CD8-positive, alpha-beta memory T cell (primary cell): ENCODE measurements around the gene EIF2AK2. TPM values are rescaled to one million over a fixed set of nuclear protein-coding genes. Genes with fewer than 3 reads are reported as not detected.

ENCODE experiments used
- CTCF ChIA-PET: fragments of 350-600 bp; sonication (Branson Sonifier 250); formaldehyde crosslinking; loops from one replicate; lab custom pipeline; 2021; ENCODE audit warnings: antibody characterized with exemption; lab: Charles Lee
- POLR2A ChIA-PET: fragments of 350-600 bp; sonication (Branson Sonifier 250); formaldehyde crosslinking; loops from one replicate; lab custom pipeline; 2021; ENCODE audit warnings: antibody characterized with exemption; lab: Charles Lee
- DNase-seq, 5 donors: peaks; one replicate each; pipeline versions ENCODE4 v3.0.0 to v3.0.0-alpha.2; 2020 to 2022; ENCODE audit warnings: mixed read lengths in 1 of 5
- H3K27ac ChIP-seq: one replicate; pipeline ENCODE4 v1.7.0; 2013; ENCODE audit warnings: low read depth, mild to moderate bottlenecking, low read length, moderate library complexity
- H3K27me3 ChIP-seq: 2 replicates; pipeline ENCODE4 v1.7.0; 2013; ENCODE audit warnings: low read length, mild to moderate bottlenecking; ENCODE audit not compliant: insufficient read depth, poor library complexity, severe bottlenecking
- H3K36me3 ChIP-seq: 2 replicates; pipeline ENCODE4 v1.7.0; 2013; ENCODE audit warnings: mild to moderate bottlenecking, low read length, moderate library complexity; ENCODE audit not compliant: insufficient read depth
- H3K4me1 ChIP-seq: 2 replicates; pipeline ENCODE4 v1.7.0; 2013; ENCODE audit warnings: mild to moderate bottlenecking, low read length, moderate library complexity; ENCODE audit not compliant: insufficient read depth
- H3K4me3 ChIP-seq: 2 replicates; pipeline ENCODE4 v1.7.0; 2013; ENCODE audit warnings: mild to moderate bottlenecking, low read length
- H3K9me3 ChIP-seq: 2 replicates; pipeline ENCODE4 v1.7.0; 2013; ENCODE audit warnings: mild to moderate bottlenecking, low read length
- H3K27ac Mint-ChIP-seq, 8 donors: one replicate each; pipeline ENCODE4 v1.8.0; 2020 to 2021; ENCODE audit warnings: mixed read lengths in 8 of 8, mild to moderate bottlenecking in 6 of 8, inconsistent platforms in 3 of 8, moderate library complexity in 3 of 8
- H3K27me3 Mint-ChIP-seq, 2 donors: one replicate each; pipeline ENCODE4 v1.8.0; 2020 to 2021; ENCODE audit warnings: mixed read lengths in 2 of 2, mild to moderate bottlenecking in 1 of 2, moderate library complexity in 1 of 2
- H3K36me3 Mint-ChIP-seq, 3 donors: one replicate each; pipeline ENCODE4 v1.8.0; 2020 to 2021; ENCODE audit warnings: mixed read lengths in 3 of 3, inconsistent platforms in 1 of 3, mild to moderate bottlenecking in 1 of 3
- H3K4me1 Mint-ChIP-seq, 3 donors: one replicate each; pipeline ENCODE4 v1.8.0; 2020 to 2021; ENCODE audit warnings: mixed read lengths in 3 of 3, inconsistent platforms in 1 of 3, mild to moderate bottlenecking in 1 of 3
- H3K4me3 Mint-ChIP-seq, 7 donors: one replicate each; pipeline ENCODE4 v1.8.0; 2020 to 2021; ENCODE audit warnings: mixed read lengths in 7 of 7, mild to moderate bottlenecking in 6 of 7, moderate library complexity in 4 of 7, inconsistent platforms in 2 of 7
- H3K9me3 Mint-ChIP-seq, 5 donors: one replicate each; pipeline ENCODE4 v1.8.0; 2020 to 2022; ENCODE audit warnings: mixed read lengths in 5 of 5, mild to moderate bottlenecking in 3 of 5, moderate library complexity in 2 of 5, inconsistent platforms in 1 of 5
- polyA plus RNA-seq: library from polyadenylated mRNA; unstranded; fragments of 300-500 nt; fragmentation: Illumina TruSeq; gene quantifications from one replicate; pipeline ENCODE4 v1.2.3, GENCODE V29; 2021
- total RNA-seq, 2 experiments: library from RNA; stranded (reverse); gene quantifications; one replicate each; pipeline ENCODE4 v1.2.3, GENCODE V29; 2021

Gene EIF2AK2
- total and polyA plus RNA-seq, 3 experiments from 2014 or later = 36.0 to 42.6 (median 39.8) TPM

GRCh38 chr2:37110306-37111212 lies 46.2 kb downstream of the EIF2AK2 start:
- peaks cover 4 to 72% (median 28%) of the 10 kb centered on the region in 3 donors for H3K36me3 Mint-ChIP-seq
- no peaks in the 10 kb centered on the region for H3K9me3 Mint-ChIP-seq
- Histone ChIP-seq H3K36me3 (peaks cover 15% of the 10 kb centered on the region), H3K9me3 (no peaks in the 10 kb centered on the region), H3K4me3 (no peak overlapping the region), H3K27ac (no peak overlapping the region), H3K4me1 (no peaks in the 10 kb centered on the region), H3K27me3 (no peaks in the 10 kb centered on the region)
- H3K4me1 Mint-ChIP-seq = no peaks in the 10 kb centered on the region
- no peak overlapping the region for H3K4me3 Mint-ChIP-seq
- ChIA-PET POLR2A (no interaction called here), CTCF (no interaction called here)
- DNase-seq = no peak
- H3K27ac Mint-ChIP-seq = peak overlapping the region in 3 of 8 donors; percentile 5 to 59 (median 38)
- H3K27me3 Mint-ChIP-seq = no peaks in the 10 kb centered on the region

GRCh38 chr2:37109523-37109922 lies 47.3 kb downstream of the EIF2AK2 start:
- H3K27me3 ChIP-seq = no peaks in the 10 kb centered on the region
- H3K9me3 Mint-ChIP-seq = no peaks in the 10 kb centered on the region
- no peaks in the 10 kb centered on the region for H3K4me1 ChIP-seq
- H3K27ac Mint-ChIP-seq = peak overlapping the region in 1 of 8 donors; percentile 38
- ChIA-PET POLR2A (no interaction called here), CTCF (no interaction called here)
- peaks cover 15% of the 10 kb centered on the region for H3K36me3 ChIP-seq
- no peaks in the 10 kb centered on the region for H3K9me3 ChIP-seq
- peaks cover 4 to 75% (median 30%) of the 10 kb centered on the region in 3 donors for H3K36me3 Mint-ChIP-seq
- DNase-seq = no peak
- no peak overlapping the region for H3K4me3 Mint-ChIP-seq
- no peaks in the 10 kb centered on the region for H3K27me3 Mint-ChIP-seq
- no peak overlapping the region for H3K4me3 ChIP-seq
- H3K27ac ChIP-seq = no peak overlapping the region
- no peaks in the 10 kb centered on the region for H3K4me1 Mint-ChIP-seq

GRCh38 chr2:37105150-37105549 lies 51.6 kb downstream of the EIF2AK2 start:
- H3K4me1 Mint-ChIP-seq = no peaks in the 10 kb centered on the region
- Histone ChIP-seq H3K9me3 (no peaks in the 10 kb centered on the region), H3K27me3 (no peaks in the 10 kb centered on the region), H3K36me3 (peaks cover 15% of the 10 kb centered on the region), H3K27ac (no peak overlapping the region), H3K4me3 (no peak overlapping the region), H3K4me1 (no peaks in the 10 kb centered on the region)
- no peaks in the 10 kb centered on the region for H3K27me3 Mint-ChIP-seq
- DNase-seq = no peak
- H3K27ac Mint-ChIP-seq = peak overlapping the region in 4 of 8 donors; percentile 28 to 78 (median 60)
- ChIA-PET CTCF (no interaction called here), POLR2A (no interaction called here)
- no peak overlapping the region for H3K4me3 Mint-ChIP-seq
- H3K36me3 Mint-ChIP-seq = peaks cover 4 to 83% (median 28%) of the 10 kb centered on the region in 3 donors
- H3K9me3 Mint-ChIP-seq = no peaks in the 10 kb centered on the region

- H3K27ac Mint-ChIP-seq = peak overlapping the region in 3 of 8 donors; percentile 64 to 75 (median 73)
- H3K4me1 Mint-ChIP-seq = no peaks in the 10 kb centered on the region
- H3K27me3 Mint-ChIP-seq = no peaks in the 10 kb centered on the region
Measured at GRCh38 chr2:37104178-37104577, 52.6 kb downstream of the EIF2AK2 start.

GRCh38 chr2:37102588-37102987 lies 54.2 kb downstream of the EIF2AK2 start:
- no peaks in the 10 kb centered on the region for H3K9me3 ChIP-seq
- Mint-ChIP-seq H3K27ac (no peak overlapping the region), H3K27me3 (no peaks in the 10 kb centered on the region), H3K36me3 (peaks cover 0 to 77% (median 24%) of the 10 kb centered on the region in 3 donors), H3K9me3 (no peaks in the 10 kb centered on the region), H3K4me3 (no peak overlapping the region), H3K4me1 (no peaks in the 10 kb centered on the region)
- no peaks in the 10 kb centered on the region for H3K27me3 ChIP-seq
- CTCF ChIA-PET = no interaction called here
- POLR2A ChIA-PET = no interaction called here
- H3K36me3 ChIP-seq = peaks cover 5% of the 10 kb centered on the region
- no peak for DNase-seq
- H3K4me1 ChIP-seq = no peaks in the 10 kb centered on the region
- H3K4me3 ChIP-seq = no peak overlapping the region
- no peak overlapping the region for H3K27ac ChIP-seq

More at GRCh38 chr2:37104178-37104577, 52.6 kb downstream of the EIF2AK2 start:
- POLR2A ChIA-PET = interaction anchor here (0.6 kb wide), 1 partner anchor 55 kb away, joined by 3 read pairs; no protein-coding TSS in a partner anchor
- Histone ChIP-seq H3K4me1 (no peaks in the 10 kb centered on the region), H3K4me3 (no peak overlapping the region), H3K9me3 (no peaks in the 10 kb centered on the region), H3K27me3 (no peaks in the 10 kb centered on the region), H3K27ac (no peak overlapping the region), H3K36me3 (peaks cover 11% of the 10 kb centered on the region)
- H3K9me3 Mint-ChIP-seq = no peaks in the 10 kb centered on the region
- H3K36me3 Mint-ChIP-seq = peaks cover 4 to 85% (median 32%) of the 10 kb centered on the region in 3 donors
- CTCF ChIA-PET = no interaction called here
- no peak overlapping the region for H3K4me3 Mint-ChIP-seq
- no peak for DNase-seq

GRCh38 chr2:37100054-37100453 lies 56.7 kb downstream of the EIF2AK2 start:
- POLR2A ChIA-PET = no interaction called here
- Mint-ChIP-seq H3K4me1 (no peaks in the 10 kb centered on the region), H3K36me3 (peaks cover 0 to 78% (median 18%) of the 10 kb centered on the region in 3 donors), H3K4me3 (no peak overlapping the region), H3K9me3 (no peaks in the 10 kb centered on the region), H3K27me3 (no peaks in the 10 kb centered on the region), H3K27ac (peak overlapping the region in 4 of 8 donors; percentile 4 to 66 (median 42))
- no peaks in the 10 kb centered on the region for H3K9me3 ChIP-seq
- peaks cover 3% of the 10 kb centered on the region for H3K36me3 ChIP-seq
- no peaks in the 10 kb centered on the region for H3K4me1 ChIP-seq
- H3K4me3 ChIP-seq = no peak overlapping the region
- DNase-seq = no peak
- no peaks in the 10 kb centered on the region for H3K27me3 ChIP-seq
- no peak overlapping the region for H3K27ac ChIP-seq
- CTCF ChIA-PET = no interaction called here

GRCh38 chr2:37098416-37099118 lies 58.2 kb downstream of the EIF2AK2 start:
- Histone ChIP-seq H3K4me3 (no peak overlapping the region), H3K27ac (no peak overlapping the region), H3K36me3 (peaks cover 9% of the 10 kb centered on the region), H3K4me1 (no peaks in the 10 kb centered on the region), H3K27me3 (no peaks in the 10 kb centered on the region), H3K9me3 (no peaks in the 10 kb centered on the region)
- ChIA-PET POLR2A (no interaction called here), CTCF (no interaction called here)
- Mint-ChIP-seq H3K36me3 (peaks cover 0 to 78% (median 21%) of the 10 kb centered on the region in 3 donors), H3K9me3 (no peaks in the 10 kb centered on the region), H3K4me3 (no peak overlapping the region), H3K27ac (no peak overlapping the region), H3K4me1 (no peaks in the 10 kb centered on the region), H3K27me3 (no peaks in the 10 kb centered on the region)
- DNase-seq = no peak

GRCh38 chr2:37096568-37096967 lies 60.2 kb downstream of the EIF2AK2 start:
- ChIA-PET POLR2A (no interaction called here), CTCF (no interaction called here)
- peak overlapping the region in 3 of 8 donors; percentile 0 to 87 (median 16) for H3K27ac Mint-ChIP-seq
- H3K9me3 Mint-ChIP-seq = no peaks in the 10 kb centered on the region
- Histone ChIP-seq H3K4me3 (no peak overlapping the region), H3K27ac (no peak overlapping the region), H3K9me3 (no peaks in the 10 kb centered on the region), H3K27me3 (no peaks in the 10 kb centered on the region), H3K36me3 (peaks cover 17% of the 10 kb centered on the region), H3K4me1 (no peaks in the 10 kb centered on the region)
- no peak overlapping the region for H3K4me3 Mint-ChIP-seq
- H3K27me3 Mint-ChIP-seq = no peaks in the 10 kb centered on the region
- peaks cover 0 to 83% (median 21%) of the 10 kb centered on the region in 3 donors for H3K36me3 Mint-ChIP-seq
- DNase-seq = no peak
- peaks cover 0 to 4% (median 0%) of the 10 kb centered on the region in 3 donors for H3K4me1 Mint-ChIP-seq
